ENCODE data around the gene TMPRSS7.

DNA sequence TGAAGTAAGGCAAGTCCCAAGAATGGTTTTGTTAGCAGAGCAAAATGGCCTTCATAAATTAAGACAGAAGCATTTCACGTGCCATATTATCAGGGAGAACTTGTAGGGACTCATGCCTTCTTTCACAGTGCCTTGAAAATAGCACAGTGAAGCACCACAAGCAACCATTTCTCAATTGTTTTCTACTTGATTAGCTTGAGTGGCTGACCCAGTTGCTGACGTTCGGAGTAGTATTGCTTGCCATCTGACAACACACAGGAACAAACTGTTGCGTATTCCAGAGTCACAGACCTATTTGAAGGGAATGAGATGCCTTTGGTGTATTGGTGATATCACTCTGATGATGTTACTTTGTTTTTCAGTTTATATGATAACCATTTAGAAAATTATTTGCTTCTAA is 48.7 kb downstream of the TMPRSS7 start:
- TF ChIP-seq POLR2A (IDR thresholded peaks at IDR 0.05): no peak
- TF ChIP-seq, protein P1, sequence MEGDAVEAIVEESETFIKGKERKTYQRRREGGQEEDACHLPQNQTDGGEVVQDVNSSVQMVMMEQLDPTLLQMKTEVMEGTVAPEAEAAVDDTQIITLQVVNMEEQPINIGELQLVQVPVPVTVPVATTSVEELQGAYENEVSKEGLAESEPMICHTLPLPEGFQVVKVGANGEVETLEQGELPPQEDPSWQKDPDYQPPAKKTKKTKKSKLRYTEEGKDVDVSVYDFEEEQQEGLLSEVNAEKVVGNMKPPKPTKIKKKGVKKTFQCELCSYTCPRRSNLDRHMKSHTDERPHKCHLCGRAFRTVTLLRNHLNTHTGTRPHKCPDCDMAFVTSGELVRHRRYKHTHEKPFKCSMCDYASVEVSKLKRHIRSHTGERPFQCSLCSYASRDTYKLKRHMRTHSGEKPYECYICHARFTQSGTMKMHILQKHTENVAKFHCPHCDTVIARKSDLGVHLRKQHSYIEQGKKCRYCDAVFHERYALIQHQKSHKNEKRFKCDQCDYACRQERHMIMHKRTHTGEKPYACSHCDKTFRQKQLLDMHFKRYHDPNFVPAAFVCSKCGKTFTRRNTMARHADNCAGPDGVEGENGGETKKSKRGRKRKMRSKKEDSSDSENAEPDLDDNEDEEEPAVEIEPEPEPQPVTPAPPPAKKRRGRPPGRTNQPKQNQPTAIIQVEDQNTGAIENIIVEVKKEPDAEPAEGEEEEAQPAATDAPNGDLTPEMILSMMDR (IDR thresholded peaks at IDR 0.05): no peak
